Progenitor cell of endocrine pancreas (in vitro differentiated cells): Measurements from ENCODE around the gene PRADC1. TPM values are rescaled to one million over a fixed set of nuclear protein-coding genes. Genes with fewer than 3 reads are reported as not detected.

Experiments
- DNase-seq: peaks from one replicate; pipeline ENCODE4 v3.0.0; 2021; ENCODE audit warnings: low spot score; ENCODE audit not compliant: unreplicated experiment
- H3K27ac Mint-ChIP-seq: 2 replicates; pipeline ENCODE4 v1.8.0; 2021; ENCODE audit warnings: mild to moderate bottlenecking, moderate library complexity, mixed read lengths
- H3K27me3 Mint-ChIP-seq: 2 replicates; pipeline ENCODE4 v1.8.0; 2021; ENCODE audit warnings: mixed read lengths
- H3K36me3 Mint-ChIP-seq: 2 replicates; pipeline ENCODE4 v1.8.0; 2022; ENCODE audit warnings: mixed read lengths; ENCODE audit not compliant: insufficient read depth
- H3K4me1 Mint-ChIP-seq: 2 replicates; pipeline ENCODE4 v1.8.0; 2021; ENCODE audit warnings: low read depth, mixed read lengths
- H3K4me3 Mint-ChIP-seq: 2 replicates; pipeline ENCODE4 v1.8.0; 2021; ENCODE audit warnings: low read depth, mild to moderate bottlenecking, moderate library complexity, mixed read lengths
- H3K9me3 Mint-ChIP-seq: 2 replicates; pipeline ENCODE4 v1.8.0; 2021; ENCODE audit warnings: low read depth, mixed read lengths
- total RNA-seq: library from RNA; stranded (reverse); gene quantifications from 2 replicates; pipeline ENCODE4 v1.2.1, GENCODE V29; 2021
- TF ChIP-seq, protein P1 (sequence below): fragments of 200-600 bp; sonication (generic); IDR thresholded peaks from one replicate; pipeline ENCODE4 v1.5.0; 2021; ENCODE audit warnings: antibody characterized with exemption, mild to moderate bottlenecking; ENCODE audit not compliant: unreplicated experiment

PRADC1 gene
- total RNA-seq, 1 donor from 2014 or later, result 9.8 TPM

GRCh38 chr2:73197579-73197978 is 35.5 kb downstream of the PRADC1 start:
- Mint-ChIP-seq H3K4me3 (no peak overlapping the region), H3K27me3 (peaks cover 20% of the 10 kb centered on the region), H3K36me3 (no peaks in the 10 kb centered on the region), H3K4me1 (peaks cover 5% of the 10 kb centered on the region), H3K27ac (no peak overlapping the region), H3K9me3 (no peaks in the 10 kb centered on the region)
- TF ChIP-seq, protein P1, sequence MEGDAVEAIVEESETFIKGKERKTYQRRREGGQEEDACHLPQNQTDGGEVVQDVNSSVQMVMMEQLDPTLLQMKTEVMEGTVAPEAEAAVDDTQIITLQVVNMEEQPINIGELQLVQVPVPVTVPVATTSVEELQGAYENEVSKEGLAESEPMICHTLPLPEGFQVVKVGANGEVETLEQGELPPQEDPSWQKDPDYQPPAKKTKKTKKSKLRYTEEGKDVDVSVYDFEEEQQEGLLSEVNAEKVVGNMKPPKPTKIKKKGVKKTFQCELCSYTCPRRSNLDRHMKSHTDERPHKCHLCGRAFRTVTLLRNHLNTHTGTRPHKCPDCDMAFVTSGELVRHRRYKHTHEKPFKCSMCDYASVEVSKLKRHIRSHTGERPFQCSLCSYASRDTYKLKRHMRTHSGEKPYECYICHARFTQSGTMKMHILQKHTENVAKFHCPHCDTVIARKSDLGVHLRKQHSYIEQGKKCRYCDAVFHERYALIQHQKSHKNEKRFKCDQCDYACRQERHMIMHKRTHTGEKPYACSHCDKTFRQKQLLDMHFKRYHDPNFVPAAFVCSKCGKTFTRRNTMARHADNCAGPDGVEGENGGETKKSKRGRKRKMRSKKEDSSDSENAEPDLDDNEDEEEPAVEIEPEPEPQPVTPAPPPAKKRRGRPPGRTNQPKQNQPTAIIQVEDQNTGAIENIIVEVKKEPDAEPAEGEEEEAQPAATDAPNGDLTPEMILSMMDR, result no peak
- no peak for DNase-seq

DNA sequence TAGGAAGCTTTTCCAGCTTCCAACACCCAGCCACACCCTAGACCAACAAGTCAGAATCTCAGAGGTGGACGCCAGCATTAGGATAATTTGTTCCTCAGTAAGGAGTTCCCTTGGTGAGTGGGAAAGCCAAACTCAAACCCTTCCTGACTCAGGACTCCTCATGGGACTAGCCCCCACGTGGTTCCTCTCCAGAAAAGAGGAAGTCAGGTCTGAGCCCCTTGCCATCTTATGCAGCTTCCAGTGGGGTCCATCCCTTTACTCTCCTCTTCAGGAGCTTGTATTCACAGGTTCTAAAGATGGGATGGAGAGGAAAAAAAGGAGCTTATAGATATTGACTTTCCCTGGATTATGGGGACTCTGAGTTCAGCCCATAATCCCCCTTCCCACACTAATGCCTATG is 45.5 kb downstream of the PRADC1 start:
- no peaks in the 10 kb centered on the region for H3K36me3 Mint-ChIP-seq
- H3K4me1 Mint-ChIP-seq, result peaks cover 17% of the 10 kb centered on the region
- peaks cover 9% of the 10 kb centered on the region for H3K27me3 Mint-ChIP-seq
- H3K4me3 Mint-ChIP-seq, result no peak overlapping the region
- H3K27ac Mint-ChIP-seq, result peak overlapping the region; percentile 62
- TF ChIP-seq, protein P1, result no peak
- DNase-seq, result no peak
- H3K9me3 Mint-ChIP-seq, result no peaks in the 10 kb centered on the region

DNA sequence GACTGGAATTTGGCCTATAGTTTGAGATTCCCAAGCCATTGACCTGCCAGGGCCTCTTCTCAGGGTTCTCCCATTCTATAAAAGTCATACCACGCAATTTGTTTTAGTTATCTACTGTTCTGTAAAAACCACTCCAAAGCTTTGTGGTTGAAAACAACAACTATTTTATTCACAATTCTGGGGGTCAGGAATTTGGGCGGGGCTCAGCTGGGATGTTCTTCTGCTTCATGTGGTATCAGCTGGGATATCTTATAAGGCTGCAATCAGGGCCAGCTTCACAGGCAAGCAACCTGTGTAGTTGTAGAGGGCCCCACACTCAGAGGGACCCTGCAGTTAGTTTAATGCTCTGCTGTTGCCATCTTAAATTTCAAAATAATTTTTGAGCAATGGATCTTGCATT is 47.1 kb downstream of the PRADC1 start:
- H3K4me1 Mint-ChIP-seq, result peaks cover 7% of the 10 kb centered on the region
- peaks cover 15% of the 10 kb centered on the region for H3K27me3 Mint-ChIP-seq
- TF ChIP-seq, protein P1, result no peak
- H3K4me3 Mint-ChIP-seq, result no peak overlapping the region
- no peaks in the 10 kb centered on the region for H3K36me3 Mint-ChIP-seq
- DNase-seq, result no peak
- no peak overlapping the region for H3K27ac Mint-ChIP-seq
- H3K9me3 Mint-ChIP-seq, result no peaks in the 10 kb centered on the region

Other genes starting within 250 kb of the PRADC1 start
- 33.1 and 36.0 TPM in 2 replicates for gene SFXN5, start 161.5 kb downstream of the PRADC1 start, total RNA-seq
- 22.0 and 23.5 TPM in 2 replicates for gene RAB11FIP5, start 120.3 kb downstream of the PRADC1 start, total RNA-seq
- not detected in 2 replicates for gene NOTO, start 30.7 kb downstream of the PRADC1 start, total RNA-seq
- gene SMYD5, start 19.0 kb downstream of the PRADC1 start, total RNA-seq, result 30.2 and 32.7 TPM in 2 replicates
- gene CCT7, start 1.1 kb upstream of the PRADC1 start, total RNA-seq, result 249 and 256 TPM in 2 replicates
- 7.1 and 7.4 TPM in 2 replicates for gene FBXO41, start 51.2 kb upstream of the PRADC1 start, total RNA-seq
- gene EGR4, start 60.3 kb upstream of the PRADC1 start, total RNA-seq, result 0.12 TPM in 1 of 2 replicates, not detected in the other
- gene ALMS1, start 152.6 kb upstream of the PRADC1 start, total RNA-seq, result 40.8 and 46.7 TPM in 2 replicates